Esophagus squamous epithelium (tissue), 4 donors: Measurements from ENCODE around the gene PLEKHH2.

Source experiments
- CTCF ChIP-seq, 6 experiments: fragments of 450-650 bp in 4 of 6; fragments of 200-600 bp in 2 of 6; sonication (generic) in 2 of 6; IDR thresholded peaks; one replicate each; pipeline ENCODE4 v1.5.1; 2016 to 2019; ENCODE audit warnings: antibody characterized with exemption in 6 of 6, mild to moderate bottlenecking in 4 of 6, moderate library complexity in 4 of 6
- POLR2A ChIP-seq, 4 donors: fragments of 450-650 bp; IDR thresholded peaks; one replicate each; pipeline ENCODE4 v1.6.1; 2017; ENCODE audit warnings: antibody characterized with exemption in 4 of 4, mild to moderate bottlenecking in 4 of 4, moderate library complexity in 3 of 4

- TF ChIP-seq CTCF (IDR thresholded peaks at IDR 0.05) (no peak), POLR2A (IDR thresholded peaks at IDR 0.05) (no peak)
Observed at GRCh38 chr2:43791035-43791765, 154.1 kb downstream of the PLEKHH2 start.
